GM18861 (cell line): ENCODE data around the gene LAP3.

Experiments
- ATAC-seq: cut with Tn5 transposase; IDR thresholded peaks from one replicate; pipeline ENCODE4 v1.9.1; 2021; ENCODE audit not compliant: unreplicated experiment

LAP3 gene

DNA sequence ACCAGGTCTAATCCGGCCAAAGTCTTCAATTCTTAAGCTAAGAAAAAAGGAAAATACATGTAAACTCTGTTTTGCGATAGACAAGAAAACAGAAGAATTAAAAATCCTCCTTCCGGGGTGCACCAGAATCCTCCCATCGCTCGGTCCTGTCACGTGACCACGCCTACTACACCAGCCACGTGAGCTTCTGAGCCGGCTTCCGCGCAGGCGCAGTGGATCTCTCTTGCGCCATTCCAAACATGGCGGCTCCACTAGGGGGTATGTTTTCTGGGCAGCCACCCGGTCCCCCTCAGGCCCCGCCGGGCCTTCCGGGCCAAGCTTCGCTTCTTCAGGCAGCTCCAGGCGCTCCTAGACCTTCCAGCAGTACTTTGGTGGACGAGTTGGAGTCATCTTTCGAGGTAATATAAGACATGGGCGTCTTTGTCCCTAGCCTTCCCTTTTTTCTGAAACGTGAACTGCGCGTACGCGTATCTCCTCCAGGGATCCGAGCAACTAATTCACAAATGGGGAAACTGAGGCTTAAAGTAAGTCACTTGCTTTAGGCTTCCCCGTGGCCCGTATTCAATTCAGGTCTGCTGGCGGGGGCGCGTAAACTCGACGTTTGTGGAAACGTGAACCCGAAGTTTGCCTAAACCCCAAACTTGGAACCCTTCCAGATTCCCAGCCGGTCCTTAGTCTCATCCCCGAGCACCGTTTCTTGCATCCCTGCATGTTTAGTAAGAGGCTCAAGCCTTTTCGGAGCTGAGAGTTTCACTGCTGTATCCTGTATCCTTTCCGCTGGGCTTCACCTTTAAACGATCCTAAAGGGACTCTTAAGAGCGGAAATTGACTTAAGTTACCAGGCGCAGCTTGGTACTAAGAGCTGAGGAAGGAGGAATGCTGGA is 37.7 kb downstream of the LAP3 start, which contains the start of gene MED28:
Gene MED28, plus strand, starts transcription at position 226 of the 884 bp plus-strand sequence. Its CDS starts 14 bp downstream, at position 240.
- ATAC-seq = peak; percentile 96

DNA sequence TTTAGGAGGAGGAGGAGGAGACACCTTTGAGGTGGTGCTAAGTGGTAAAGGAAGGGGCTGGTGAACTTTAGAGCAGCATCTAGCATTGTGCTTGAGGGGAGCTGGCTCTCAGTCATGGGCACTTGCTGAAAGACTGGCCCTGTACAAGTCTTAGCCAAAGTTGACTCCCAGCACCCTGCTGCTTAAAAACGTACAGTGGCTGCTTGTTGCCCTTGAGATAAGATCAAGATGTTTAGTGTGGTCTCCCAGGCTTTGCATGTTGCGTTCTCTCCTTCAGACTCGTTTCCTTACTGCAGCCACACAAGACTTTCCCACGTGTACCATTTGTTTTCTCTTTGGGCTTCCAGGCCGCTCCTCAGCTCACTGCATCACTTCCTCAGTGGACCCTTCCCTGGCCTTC is 39.3 kb downstream of the LAP3 start:
- no peak for ATAC-seq

GRCh38 chr4:17618926-17619325 is 41.9 kb downstream of the LAP3 start:
- ATAC-seq = no peak

GRCh38 chr4:17619416-17620105 is 42.6 kb downstream of the LAP3 start:
- ATAC-seq = no peak

DNA sequence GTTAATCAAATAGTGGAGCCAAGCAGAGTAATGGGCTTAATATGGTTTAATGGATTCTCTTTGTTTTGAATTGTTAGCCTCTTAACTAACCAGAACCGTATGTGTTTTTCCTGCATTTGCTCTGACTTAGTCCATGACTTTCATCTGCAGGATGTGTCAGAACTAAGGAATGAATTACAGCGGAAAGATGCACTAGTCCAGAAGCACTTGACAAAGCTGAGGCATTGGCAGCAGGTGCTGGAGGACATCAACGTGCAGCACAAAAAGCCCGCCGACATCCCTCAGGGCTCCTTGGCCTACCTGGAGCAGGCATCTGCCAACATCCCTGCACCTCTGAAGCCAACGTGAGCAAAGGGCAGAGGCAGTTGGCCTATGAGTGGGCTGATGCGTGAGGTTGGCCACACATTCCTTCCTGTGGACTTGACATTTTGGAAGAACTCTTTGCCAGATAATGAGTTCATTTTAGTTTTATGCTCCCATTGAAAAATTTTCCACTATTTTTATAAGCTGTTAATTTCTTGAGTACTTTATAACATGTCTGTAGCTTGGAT is 46.5 kb downstream of the LAP3 start:
- no peak for ATAC-seq

DNA sequence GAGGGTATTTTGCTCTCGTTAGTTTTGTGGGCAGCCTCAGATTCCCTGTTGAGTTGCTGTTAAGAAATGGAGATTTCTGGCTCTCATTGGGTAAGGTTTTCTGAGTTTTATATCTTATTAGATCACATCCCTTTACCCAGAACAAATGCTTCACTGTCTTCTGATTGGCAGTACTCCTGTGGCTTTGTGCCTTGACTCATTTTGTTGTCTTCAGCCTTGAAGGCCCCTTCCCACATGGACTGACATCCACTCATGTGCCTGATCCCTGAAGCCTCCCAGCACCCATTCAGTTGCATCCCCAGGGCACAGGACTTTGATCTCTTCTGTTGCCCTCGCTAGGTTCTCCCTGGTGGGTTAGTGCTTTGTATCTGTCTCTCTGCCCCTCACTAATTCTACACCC is 47.8 kb downstream of the LAP3 start:
- ATAC-seq = no peak

DNA sequence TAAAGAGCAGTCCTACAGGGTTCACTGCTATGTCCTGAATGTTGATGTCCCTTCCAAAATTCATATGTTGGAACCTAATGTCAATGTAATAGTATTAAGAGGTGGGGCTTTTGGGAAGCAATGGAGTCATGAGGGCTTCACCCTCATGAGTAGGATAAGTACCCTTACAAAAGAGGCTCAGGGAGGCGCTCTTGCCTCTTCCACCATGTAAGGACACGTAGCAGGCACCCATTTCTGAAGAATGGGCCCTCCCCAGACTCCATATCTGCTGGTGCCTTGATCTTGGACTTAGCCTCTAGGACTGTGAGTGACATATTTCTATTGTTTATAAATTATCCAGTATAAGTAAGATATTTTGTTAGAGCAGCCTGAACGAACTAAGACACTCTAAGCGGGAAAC is 53.2 kb downstream of the LAP3 start:
- ATAC-seq = no peak

- ATAC-seq = no peak
Observed at GRCh38 chr4:17633600-17633999, 56.6 kb downstream of the LAP3 start.

GRCh38 chr4:17635056-17635455 is 58.1 kb downstream of the LAP3 start:
- ATAC-seq = no peak

GRCh38 chr4:17636341-17636695 is 59.3 kb downstream of the LAP3 start:
- ATAC-seq = no peak

DNA sequence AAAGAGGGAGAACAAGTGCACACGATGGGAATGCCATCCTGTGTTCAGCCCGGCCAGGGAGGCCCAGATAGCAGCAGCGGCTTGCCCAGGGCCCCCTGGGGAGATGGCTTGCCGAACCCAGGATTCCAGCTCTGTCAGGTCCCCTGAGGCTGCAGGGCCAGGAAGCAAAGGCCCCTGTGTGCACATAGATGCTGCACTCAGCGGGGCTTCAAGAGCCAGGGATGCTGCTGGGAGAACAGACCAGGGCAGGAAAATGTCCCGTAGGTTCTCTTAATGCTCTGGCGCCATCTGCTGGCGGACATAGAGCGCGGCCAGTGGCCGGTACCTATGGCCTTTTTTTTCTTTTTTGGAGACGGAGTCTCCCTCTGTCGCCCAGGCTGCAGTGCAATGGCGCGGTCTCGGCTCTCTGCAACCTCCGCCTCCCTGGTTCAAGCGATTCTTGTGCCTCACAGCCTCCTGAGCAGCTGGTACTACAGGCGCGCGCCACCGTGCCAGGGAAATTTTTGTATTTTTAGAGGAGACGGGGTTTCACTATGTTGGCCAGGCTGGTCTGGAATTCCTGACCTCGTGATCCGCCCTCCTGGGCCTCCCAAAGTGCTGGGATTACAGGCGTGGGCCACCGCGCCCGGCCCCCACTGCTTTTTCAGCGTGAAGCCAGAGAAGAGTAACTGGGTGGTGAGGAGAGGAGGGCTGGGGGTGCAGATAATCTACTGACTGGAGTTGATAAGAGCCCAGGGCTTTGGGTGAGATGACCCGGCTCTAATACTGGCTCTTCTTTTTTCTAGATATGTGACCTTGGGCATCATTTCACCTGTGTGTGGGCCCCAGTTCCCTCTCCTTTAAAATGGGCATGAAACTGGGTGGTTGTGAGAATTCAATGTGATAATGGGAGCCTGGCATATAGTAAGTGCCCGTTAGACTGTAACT is 60.0 kb downstream of the LAP3 start:
- ATAC-seq = peak; percentile 96

- ATAC-seq = no peak
Observed at GRCh38 chr4:17639136-17639535, 62.1 kb downstream of the LAP3 start.

DNA sequence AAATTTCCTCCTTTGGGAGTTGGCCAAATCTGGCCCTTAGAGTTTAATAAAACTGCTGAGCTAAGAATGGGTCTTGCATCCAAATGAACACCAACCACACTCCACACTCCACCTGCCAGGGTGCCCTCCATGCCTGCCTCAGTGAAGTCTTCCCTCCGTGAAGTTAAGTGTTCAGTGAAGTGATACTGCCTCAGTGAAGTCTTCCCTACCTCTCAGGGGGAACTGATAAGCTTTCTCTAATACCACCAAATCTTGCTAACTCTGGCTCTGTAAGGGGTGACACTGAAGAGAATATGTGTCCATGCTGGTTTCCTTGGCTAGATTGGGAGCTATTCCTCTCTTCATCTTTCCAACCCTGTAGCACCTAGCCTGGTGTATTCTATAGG is 65.4 kb downstream of the LAP3 start:
- no peak for ATAC-seq

DNA sequence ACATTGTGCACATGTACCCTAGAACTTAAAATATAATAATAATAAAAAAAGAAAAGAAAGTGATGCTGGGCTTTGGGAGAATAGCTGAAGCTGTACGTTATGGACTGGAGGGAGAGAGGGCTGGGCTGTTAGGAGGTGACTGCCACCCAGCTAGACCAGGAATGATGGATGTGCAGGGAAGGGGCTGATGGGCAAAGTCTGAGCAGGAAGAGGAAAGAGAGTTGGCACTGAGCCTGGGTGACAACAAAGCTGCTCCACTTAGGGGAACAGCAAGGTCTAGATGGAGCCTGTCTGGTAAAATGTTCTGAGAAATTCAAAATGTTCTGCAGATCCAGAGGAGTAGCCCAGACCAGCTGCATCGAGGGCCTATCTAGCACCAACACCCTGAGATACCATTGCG is 69.7 kb downstream of the LAP3 start:
- ATAC-seq = no peak

GRCh38 chr4:17647176-17647806 is 70.3 kb downstream of the LAP3 start:
- ATAC-seq = no peak

- ATAC-seq = no peak
Observed at GRCh38 chr4:17647927-17648326, 70.9 kb downstream of the LAP3 start.

DNA sequence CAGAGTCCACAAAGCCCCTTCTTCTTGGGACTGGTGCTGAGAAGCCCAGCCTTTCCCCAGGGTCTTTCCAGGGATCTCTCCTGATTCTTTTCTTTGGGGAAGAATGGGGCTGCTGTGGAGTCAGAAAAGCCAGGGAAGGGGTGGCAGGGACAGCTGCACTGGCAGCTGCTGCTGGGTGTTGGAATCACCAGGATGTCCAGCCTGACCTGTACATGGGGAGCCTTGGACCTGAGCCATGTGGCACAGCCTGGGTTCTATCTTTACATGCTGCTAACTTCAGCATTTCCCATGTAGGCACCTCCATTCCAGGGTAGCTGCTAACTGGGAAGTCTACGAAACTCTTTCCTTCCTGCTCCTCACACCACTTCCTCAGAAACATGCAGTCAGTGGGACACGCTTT is 73.4 kb downstream of the LAP3 start:
- ATAC-seq = no peak

DNA sequence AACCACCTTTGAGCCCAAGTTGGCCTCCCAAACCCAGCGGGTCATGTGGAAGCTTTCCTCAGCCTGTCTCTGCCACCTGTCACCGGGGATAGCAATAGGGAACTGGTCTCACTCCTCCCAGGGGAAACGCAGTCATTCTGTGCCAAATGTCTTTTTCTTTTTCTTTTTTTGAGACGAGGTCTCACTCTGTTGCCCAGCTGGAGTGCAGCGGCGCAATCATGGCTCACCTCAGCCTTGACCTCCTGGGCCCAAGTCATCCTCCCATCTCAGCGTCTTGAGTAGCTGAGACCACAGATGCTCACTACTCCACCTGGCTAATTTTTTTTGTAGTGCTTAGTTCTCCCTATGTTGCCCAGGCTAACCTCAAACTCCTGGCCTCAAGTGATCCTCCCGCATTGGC is 77.7 kb downstream of the LAP3 start:
- peak; percentile 57 for ATAC-seq

- no peak for ATAC-seq
Observed at GRCh38 chr4:17657090-17657489, 80.1 kb downstream of the LAP3 start.
